GM12801 (cell line): ENCODE results near the gene KLF3.

Experiments used
- CTCF ChIP-seq: IDR thresholded peaks from one replicate; pipeline ENCODE4 v1.5.1; 2011; ENCODE audit warnings: control low read depth; ENCODE audit not compliant: insufficient read length; ENCODE audit errors: extremely low read depth

KLF3 gene

GRCh38 chr4:38621028-38621684 is 42.8 kb upstream of the KLF3 start:
- TF ChIP-seq CTCF, result no peak

- no peak for TF ChIP-seq CTCF
Observed at GRCh38 chr4:38621831-38622230, 42.2 kb upstream of the KLF3 start.

- no peak for TF ChIP-seq CTCF
Observed at GRCh38 chr4:38623260-38623659, 40.7 kb upstream of the KLF3 start.

GRCh38 chr4:38624311-38624710 is 39.7 kb upstream of the KLF3 start:
- TF ChIP-seq CTCF, result no peak

GRCh38 chr4:38625508-38625907 is 38.5 kb upstream of the KLF3 start:
- no peak for TF ChIP-seq CTCF

GRCh38 chr4:38630519-38630918 is 33.5 kb upstream of the KLF3 start:
- TF ChIP-seq CTCF, result no peak

GRCh38 chr4:38634047-38634759 is 29.8 kb upstream of the KLF3 start:
- no peak for TF ChIP-seq CTCF
